Gastroesophageal sphincter (tissue), 4 donors: ENCODE results near the gene LMBRD1. TPM values are rescaled to one million over a fixed set of nuclear protein-coding genes. Genes with fewer than 3 reads are reported as not detected.
A peak's percentile ranks its signal among the peaks of the same experiment; 100 is the strongest.

Source experiments
- ATAC-seq: fragments of 150-250 bp; one replicate; pipeline ENCODE4 v1.9.1; 2016; ENCODE audit warnings: mild to moderate bottlenecking, moderate library complexity
- H3K27ac ChIP-seq, 4 donors: fragments of 200-600 bp; sonication (generic) in 3 of 4; 1 replicate in 3 of 4; 2 replicates in 1 of 4; pipeline ENCODE4 v1.5.1; 2016 to 2019
- H3K27me3 ChIP-seq: fragments of 200-600 bp; sonication (generic); one replicate; pipeline ENCODE4 v1.5.1; 2019
- H3K36me3 ChIP-seq, 2 donors: fragments of 200-600 bp; sonication (generic); one replicate each; pipeline ENCODE4 v1.5.1; 2019; ENCODE audit warnings: control low read depth in 1 of 2
- H3K4me1 ChIP-seq, 3 donors: fragments of 200-600 bp; sonication (generic); 1 replicate in 2 of 3; 2 replicates in 1 of 3; pipeline ENCODE4 v1.5.1; 2016 to 2019; ENCODE audit warnings: control low read depth in 2 of 3
- H3K4me3 ChIP-seq, 2 donors: fragments of 200-600 bp; sonication (generic); one replicate each; pipeline ENCODE4 v1.5.1; 2019; ENCODE audit warnings: mild to moderate bottlenecking in 1 of 2, moderate library complexity in 1 of 2
- H3K9me3 ChIP-seq, 3 donors: fragments of 200-600 bp; sonication (generic); one replicate each; pipeline ENCODE4 v1.5.1; 2017 to 2019; ENCODE audit warnings: control low read depth in 2 of 3
- CTCF ChIP-seq, 4 experiments: fragments of 200-600 bp in 2 of 4; fragments of 450-650 bp in 2 of 4; sonication (generic) in 1 of 4; IDR thresholded peaks; one replicate each; pipeline ENCODE4 v1.5.1; 2017 to 2019; ENCODE audit warnings: antibody characterized with exemption in 4 of 4, mild to moderate bottlenecking in 2 of 4, moderate library complexity in 2 of 4
- EP300 ChIP-seq: sonication (generic); formaldehyde crosslinking; IDR thresholded peaks from one replicate; pipeline ENCODE4 v1.6.1; 2017; ENCODE audit warnings: antibody characterized with exemption, mild to moderate bottlenecking
- POLR2A ChIP-seq, 2 donors: fragments of 450-650 bp; IDR thresholded peaks; one replicate each; pipeline ENCODE4 v1.6.1; 2017; ENCODE audit warnings: antibody characterized with exemption in 2 of 2, mild to moderate bottlenecking in 2 of 2, moderate library complexity in 1 of 2
- POLR2AphosphoS5 ChIP-seq: sonication (generic); formaldehyde crosslinking; IDR thresholded peaks from one replicate; pipeline ENCODE4 v1.6.1; 2017; ENCODE audit warnings: antibody characterized with exemption
- WGBS, 2 donors: methylation state at CpG; one replicate each; pipeline ENCODE4 v1.1.5; 2018; ENCODE audit warnings: low coverage in 1 of 2; 5-methylcytosine and 5-hydroxymethylcytosine counted together
- total RNA-seq, 4 donors: library from RNA; depleted of rRNA; stranded (reverse); fragments of >200 nt; gene quantifications; one replicate each; pipeline ENCODE4 v1.1.0, GENCODE V29; 2016

Gene LMBRD1
- total RNA-seq, result 10 to 100 TPM; 45.4 to 78.0 (median 60.7) TPM

DNA sequence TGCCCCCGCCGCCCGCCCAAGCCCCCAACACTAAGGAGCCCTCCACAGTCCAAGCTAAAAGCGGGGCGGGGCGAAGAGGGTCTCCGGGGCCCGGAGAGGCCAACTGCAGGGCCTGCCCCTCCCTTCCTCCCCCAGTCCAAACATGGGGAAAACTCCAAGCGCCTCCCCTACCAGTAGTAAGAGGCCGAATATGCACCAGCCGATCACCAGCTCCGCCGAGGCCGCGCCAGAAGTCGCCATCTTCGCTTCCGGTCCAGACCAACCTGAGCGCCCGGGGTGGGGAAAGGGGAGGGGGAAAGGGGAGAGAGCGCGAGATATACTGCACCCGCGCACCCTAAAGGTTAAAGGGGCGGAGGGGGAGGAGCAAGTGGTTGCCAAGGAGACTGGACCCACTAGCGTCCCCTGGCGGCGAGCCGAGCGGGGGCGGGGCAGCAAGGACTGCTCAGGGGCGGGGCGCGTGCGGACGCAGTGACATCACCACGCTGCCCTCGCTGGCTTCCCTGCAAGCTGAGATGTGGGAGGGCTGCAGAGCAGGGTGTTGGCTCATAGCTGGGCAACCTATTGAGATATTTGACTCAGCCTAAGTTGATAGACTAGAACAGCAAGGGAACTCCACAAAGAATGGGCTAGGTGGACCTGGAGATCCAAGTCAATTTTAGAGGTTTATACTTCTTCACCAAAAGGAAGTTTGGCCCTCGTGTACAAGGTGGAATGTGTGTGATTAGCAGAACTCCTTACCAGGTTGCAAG lies at the start of gene LMBRD1:
Gene LMBRD1, minus strand, starts transcription at position 369 of the 749 bp plus-strand sequence. Its CDS starts 129 bp downstream, at position 240.
- WGBS, 2 donors, result 0% methylated on average over 5 to 13 of the region's 39 CpGs
- Histone ChIP-seq H3K4me3 (peak within 1 kb of the TSS; percentile 77 to 85), H3K36me3 (no peaks in the 10 kb centered on the region), H3K27ac (peak within 1 kb of the TSS; percentile 95 to 98 (median 97)), H3K9me3 (no peaks in the 10 kb centered on the region), H3K27me3 (no peaks in the 10 kb centered on the region), H3K4me1 (peaks cover 9 to 47% (median 27%) of the 10 kb centered on the region in 3 donors)
- TF ChIP-seq POLR2A (IDR thresholded peaks at IDR 0.05) (peak in 1 of 2 donors; percentile 3), CTCF (IDR thresholded peaks at IDR 0.05) (peak; percentile 57 to 90 (median 74)), POLR2AphosphoS5 (peak; percentile 83), EP300 (no peak)
- ATAC-seq, result peak; percentile 98

DNA sequence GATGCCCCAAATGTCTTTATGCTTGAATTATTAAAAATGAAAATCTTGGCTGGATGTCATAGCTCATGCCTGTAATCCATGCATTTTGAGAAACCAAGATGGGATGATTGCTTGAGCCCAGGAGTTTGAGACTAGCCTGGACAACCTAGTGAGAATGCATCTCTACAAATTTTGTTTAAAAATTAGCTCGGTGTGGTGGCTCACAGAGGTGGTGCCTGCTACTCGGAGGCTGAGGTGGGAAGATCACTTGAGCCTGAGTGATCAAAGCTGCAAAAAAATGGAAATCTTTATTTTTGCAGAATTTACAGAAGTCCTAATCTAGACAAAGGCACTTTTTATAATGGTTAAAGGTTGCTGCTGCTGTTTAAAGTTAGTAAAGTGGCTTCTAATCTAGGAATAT lies 49.5 kb upstream of the LMBRD1 start:
- 84 to 85% methylated on average over 2 of the region's 2 CpGs for whole genome bisulfite sequencing, 2 donors

DNA sequence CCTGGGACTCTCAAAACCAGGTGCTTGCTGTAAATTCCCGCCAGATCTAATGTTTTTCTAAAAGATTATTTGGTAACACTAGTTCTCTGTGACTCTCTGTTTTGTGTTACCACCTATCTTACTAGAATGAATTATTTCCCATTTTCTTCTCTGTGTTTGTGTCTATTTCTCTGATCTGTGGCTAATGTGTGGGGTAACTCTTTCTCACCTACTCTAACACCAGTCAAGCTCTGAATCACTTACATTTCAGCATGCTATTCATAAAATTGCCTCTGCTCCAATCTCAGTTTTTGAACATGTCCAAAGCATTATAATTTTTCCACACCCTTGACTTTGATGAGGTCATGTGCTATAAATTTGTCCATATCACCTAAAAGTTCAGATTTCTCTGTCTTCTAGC lies 46.4 kb upstream of the LMBRD1 start:
- Histone ChIP-seq H3K27me3 (no peaks in the 10 kb centered on the region), H3K9me3 (no peaks in the 10 kb centered on the region), H3K4me1 (peaks cover 0 to 7% (median 0%) of the 10 kb centered on the region in 3 donors), H3K27ac (no peak overlapping the region), H3K4me3 (no peak overlapping the region), H3K36me3 (no peaks in the 10 kb centered on the region)
- 85 to 100% methylated on average over 1 of the region's 1 CpG for WGBS, 2 donors
- no peak for ATAC-seq
- TF ChIP-seq POLR2AphosphoS5 (no peak), POLR2A (IDR thresholded peaks at IDR 0.05) (no peak), CTCF (IDR thresholded peaks at IDR 0.05) (no peak), EP300 (no peak)

More for the DNA sequence above, 49.5 kb upstream of the LMBRD1 start:
- no peak overlapping the region for H3K4me3 ChIP-seq
- H3K36me3 ChIP-seq, result no peaks in the 10 kb centered on the region
- H3K4me1 ChIP-seq, result peaks cover 0 to 7% (median 0%) of the 10 kb centered on the region in 3 donors
- no peaks in the 10 kb centered on the region for H3K9me3 ChIP-seq
- no peak overlapping the region for H3K27ac ChIP-seq
- no peak for ATAC-seq
- TF ChIP-seq EP300 (no peak), POLR2A (IDR thresholded peaks at IDR 0.05) (no peak), CTCF (IDR thresholded peaks at IDR 0.05) (no peak), POLR2AphosphoS5 (no peak)
- H3K27me3 ChIP-seq, result no peaks in the 10 kb centered on the region

DNA sequence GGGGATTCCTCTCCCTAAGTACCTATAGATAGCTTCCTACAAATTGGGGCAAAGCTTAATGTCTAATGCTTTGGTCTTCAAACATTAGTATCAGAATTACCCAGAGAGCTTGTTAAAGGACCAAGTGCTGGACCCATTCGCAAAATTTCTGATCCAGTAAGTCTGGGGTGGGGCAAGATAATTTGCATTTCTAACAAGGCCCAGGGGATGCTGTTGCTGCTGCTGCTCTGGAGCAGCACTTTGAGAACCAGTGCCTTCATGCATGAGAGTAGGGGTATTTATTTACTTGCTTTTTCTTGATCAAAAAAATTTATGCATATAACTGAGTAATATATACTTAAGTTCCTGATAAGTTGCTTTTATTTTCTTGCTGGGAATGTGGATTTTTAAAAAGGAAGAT lies 45.1 kb upstream of the LMBRD1 start:
- no peak overlapping the region for H3K27ac ChIP-seq
- peaks cover 0 to 2% (median 0%) of the 10 kb centered on the region in 3 donors for H3K4me1 ChIP-seq
- no peak for TF ChIP-seq CTCF (IDR thresholded peaks at IDR 0.05)
- TF ChIP-seq EP300, result no peak
- no peak for TF ChIP-seq POLR2AphosphoS5
- no peak for TF ChIP-seq POLR2A (IDR thresholded peaks at IDR 0.05)
- H3K27me3 ChIP-seq, result no peaks in the 10 kb centered on the region
- H3K9me3 ChIP-seq, result no peaks in the 10 kb centered on the region
- WGBS, 2 donors, result 80 to 88% methylated on average over 1 of the region's 1 CpG
- ATAC-seq, result no peak
- H3K4me3 ChIP-seq, result no peak overlapping the region
- H3K36me3 ChIP-seq, result no peaks in the 10 kb centered on the region
